Vagina (tissue), 2 donors: ENCODE data around the gene UBL3.

ENCODE experiments used
- POLR2A ChIP-seq, 2 donors: fragments of 450-650 bp; IDR thresholded peaks; one replicate each; pipeline ENCODE4 v1.6.1; 2017; ENCODE audit warnings: antibody characterized with exemption in 2 of 2, mild to moderate bottlenecking in 2 of 2, moderate library complexity in 2 of 2
- TF ChIP-seq, protein P1 (sequence below), 3 experiments: fragments of 450-650 bp in 2 of 3; fragments of 200-600 bp in 1 of 3; sonication (generic) in 1 of 3; IDR thresholded peaks; one replicate each; pipeline ENCODE4 v1.5.1; 2017 to 2019; ENCODE audit warnings: antibody characterized with exemption in 3 of 3, mild to moderate bottlenecking in 2 of 3, moderate library complexity in 2 of 3

- no peak for TF ChIP-seq POLR2A (IDR thresholded peaks at IDR 0.05)
- TF ChIP-seq, protein P1, sequence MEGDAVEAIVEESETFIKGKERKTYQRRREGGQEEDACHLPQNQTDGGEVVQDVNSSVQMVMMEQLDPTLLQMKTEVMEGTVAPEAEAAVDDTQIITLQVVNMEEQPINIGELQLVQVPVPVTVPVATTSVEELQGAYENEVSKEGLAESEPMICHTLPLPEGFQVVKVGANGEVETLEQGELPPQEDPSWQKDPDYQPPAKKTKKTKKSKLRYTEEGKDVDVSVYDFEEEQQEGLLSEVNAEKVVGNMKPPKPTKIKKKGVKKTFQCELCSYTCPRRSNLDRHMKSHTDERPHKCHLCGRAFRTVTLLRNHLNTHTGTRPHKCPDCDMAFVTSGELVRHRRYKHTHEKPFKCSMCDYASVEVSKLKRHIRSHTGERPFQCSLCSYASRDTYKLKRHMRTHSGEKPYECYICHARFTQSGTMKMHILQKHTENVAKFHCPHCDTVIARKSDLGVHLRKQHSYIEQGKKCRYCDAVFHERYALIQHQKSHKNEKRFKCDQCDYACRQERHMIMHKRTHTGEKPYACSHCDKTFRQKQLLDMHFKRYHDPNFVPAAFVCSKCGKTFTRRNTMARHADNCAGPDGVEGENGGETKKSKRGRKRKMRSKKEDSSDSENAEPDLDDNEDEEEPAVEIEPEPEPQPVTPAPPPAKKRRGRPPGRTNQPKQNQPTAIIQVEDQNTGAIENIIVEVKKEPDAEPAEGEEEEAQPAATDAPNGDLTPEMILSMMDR (IDR thresholded peaks at IDR 0.05): no peak
Measured at GRCh38 chr13:29748097-29748496, 102.3 kb downstream of the UBL3 start.
